WTC11 (cell line): Measurements from ENCODE around the gene RSAD1.

ENCODE experiments used
- CDX4 ChIP-seq: fragments of 250-450 bp; sonication (Bioruptor Pico); IDR thresholded peaks from 2 replicates; pipeline ENCODE4 v1.9.0; 2021; ENCODE audit warnings: moderate library complexity, mild to moderate bottlenecking, inconsistent platforms, borderline replicate concordance
- CTCF ChIP-seq: fragments of 200-600 bp; IDR thresholded peaks from 2 replicates; pipeline ENCODE4 v1.8.0; 2022; ENCODE audit warnings: antibody characterized with exemption
- GRHL2 ChIP-seq: fragments of 250-450 bp; sonication (Bioruptor Pico); IDR thresholded peaks from 2 replicates; pipeline ENCODE4 v1.8.0; 2022; ENCODE audit warnings: mild to moderate bottlenecking, moderate library complexity; ENCODE audit not compliant: insufficient replicate concordance, severe bottlenecking
- MAX ChIP-seq: sonication (generic); formaldehyde crosslinking; IDR thresholded peaks from 2 replicates; pipeline ENCODE4 v1.8.0; 2022; ENCODE audit warnings: mild to moderate bottlenecking, missing genetic modification reagents
- SP1 ChIP-seq: sonication (generic); formaldehyde crosslinking; conservative IDR thresholded peaks from 2 replicates; pipeline ENCODE4 v1.8.1; 2022; ENCODE audit warnings: missing genetic modification reagents
- STAT6 ChIP-seq: sonication (generic); formaldehyde crosslinking; conservative IDR thresholded peaks from 2 replicates; pipeline ENCODE4 v1.8.1; 2023; ENCODE audit warnings: mild to moderate bottlenecking, low read depth, missing genetic modification reagents, moderate library complexity
- USF2 ChIP-seq: sonication (generic); formaldehyde crosslinking; IDR thresholded peaks from 2 replicates; pipeline ENCODE4 v1.8.1; 2023; ENCODE audit warnings: mild to moderate bottlenecking, missing genetic modification reagents, moderate library complexity
- ZBTB43 ChIP-seq: sonication (generic); formaldehyde crosslinking; IDR thresholded peaks from 2 replicates; pipeline ENCODE4 v1.8.1; 2023; ENCODE audit warnings: mild to moderate bottlenecking, missing genetic modification reagents

- TF ChIP-seq GRHL2 (no peak), ZBTB43 (no peak), CTCF (no peak), CDX4 (CRISPR knock-in tag) (no peak), MAX (CRISPR knock-in tag) (no peak), USF2 (CRISPR knock-in tag) (no peak), SP1 (CRISPR knock-in tag) (no peak), STAT6 (CRISPR knock-in tag) (no peak)
Measured at GRCh38 chr17:50451943-50452629, 26.6 kb upstream of the RSAD1 start.
